Frontal cortex (tissue), 4 donors: ENCODE data around the gene SHROOM4. TPM values are rescaled to one million over a fixed set of nuclear protein-coding genes. Genes with fewer than 3 reads are reported as not detected.
A peak's percentile ranks its signal among the peaks of the same experiment; 100 is the strongest.

Experiments
- DNase-seq, 2 donors: peaks; one replicate each; pipeline ENCODE4 v3.0.0; 2012; ENCODE audit warnings: low spot score in 2 of 2
- FAIRE-seq: peaks from 2 replicates; lab custom pipeline; 2012; peaks lifted over from hg19 to GRCh38; lab: Jason Lieb, UNC
- total RNA-seq: library from RNA; depleted of rRNA; stranded (reverse); fragments of >200 nt; gene quantifications from one replicate; pipeline ENCODE4 v1.2.3, GENCODE V29; 2014
- donor health status: control.
- donor health status: control.
- donor health status: control.

Gene SHROOM4
- total RNA-seq, 1 donor from 2014 or later, result 1.6 TPM

DNA sequence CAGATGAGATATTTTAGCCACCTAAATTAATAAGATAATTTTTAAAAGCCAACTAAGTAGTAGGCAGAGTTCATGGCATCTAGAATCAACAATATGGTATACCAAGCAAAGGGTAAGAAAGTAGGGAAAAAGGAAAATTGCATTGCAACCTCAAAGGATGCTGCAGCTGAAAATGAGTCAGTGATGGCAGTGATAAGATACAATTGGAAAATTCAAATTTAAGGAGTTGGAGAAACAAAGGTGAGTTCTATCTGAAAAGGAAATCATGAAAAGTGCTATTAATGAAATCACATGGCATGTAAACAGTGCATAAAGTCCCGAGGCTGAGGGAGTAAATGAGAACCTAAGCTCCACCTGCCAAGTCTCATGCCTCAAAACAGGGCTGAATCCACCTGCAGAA lies 33.9 kb downstream of the SHROOM4 start:
- DNase-seq (no peak), FAIRE-seq (no peak)

DNA sequence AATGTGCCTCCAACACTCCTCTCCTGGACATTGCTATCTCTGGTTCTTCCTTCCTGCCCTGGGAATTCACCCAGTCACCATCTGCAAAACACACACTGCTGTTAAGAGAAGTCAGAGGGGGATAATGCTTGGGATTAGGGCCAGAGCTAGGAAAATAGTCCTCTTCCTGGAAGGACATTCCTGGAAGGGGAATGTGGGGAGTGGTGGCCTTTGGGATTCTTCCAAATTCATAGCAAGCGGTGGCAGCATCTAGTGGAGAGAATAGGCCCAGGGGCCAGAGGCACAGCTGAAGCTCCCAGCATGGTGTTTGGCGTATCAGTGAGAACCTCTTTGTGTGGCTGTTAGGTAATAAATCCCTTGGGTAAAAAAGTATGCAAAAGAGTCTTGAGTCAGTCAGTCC lies 34.3 kb downstream of the SHROOM4 start:
- no peak for DNase-seq
- no peak for FAIRE-seq

DNA sequence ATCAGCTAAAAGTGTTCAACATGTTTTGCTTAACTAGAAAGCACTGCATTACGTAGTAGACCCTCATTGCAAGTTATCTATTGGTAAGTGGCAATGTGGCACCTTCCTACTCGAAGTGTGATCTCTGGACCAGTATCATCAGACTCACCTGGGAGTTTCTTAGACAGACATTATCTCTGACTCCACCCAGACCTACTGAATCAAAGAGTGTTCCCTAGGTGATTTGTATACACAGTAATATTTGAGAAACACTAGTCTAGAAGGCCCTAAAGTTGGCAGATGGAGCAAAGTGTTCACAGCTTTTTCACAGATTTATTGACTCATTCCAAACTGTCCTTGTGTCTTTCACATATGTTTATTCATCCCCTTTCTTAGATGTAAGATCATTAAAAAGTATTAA lies 35.7 kb downstream of the SHROOM4 start:
- FAIRE-seq (no peak), DNase-seq (no peak)

DNA sequence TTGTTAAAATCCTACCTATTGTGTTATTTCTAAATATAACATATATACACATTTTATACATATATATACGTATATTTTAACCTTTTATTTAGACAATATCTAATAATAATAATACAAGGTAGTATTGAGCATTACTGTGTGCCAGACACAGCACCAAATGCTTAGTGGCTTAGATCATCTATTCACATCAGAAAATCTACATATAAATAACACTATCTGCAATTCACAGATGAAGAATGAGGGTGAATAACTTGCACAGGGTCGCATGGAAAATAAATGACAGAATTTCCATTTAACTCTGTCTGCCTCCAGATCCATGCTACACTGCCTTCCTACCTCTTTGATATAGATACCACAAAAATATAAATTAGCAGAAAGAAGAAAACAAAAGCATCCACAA lies 37.7 kb downstream of the SHROOM4 start:
- FAIRE-seq, result no peak
- no peak for DNase-seq

DNA sequence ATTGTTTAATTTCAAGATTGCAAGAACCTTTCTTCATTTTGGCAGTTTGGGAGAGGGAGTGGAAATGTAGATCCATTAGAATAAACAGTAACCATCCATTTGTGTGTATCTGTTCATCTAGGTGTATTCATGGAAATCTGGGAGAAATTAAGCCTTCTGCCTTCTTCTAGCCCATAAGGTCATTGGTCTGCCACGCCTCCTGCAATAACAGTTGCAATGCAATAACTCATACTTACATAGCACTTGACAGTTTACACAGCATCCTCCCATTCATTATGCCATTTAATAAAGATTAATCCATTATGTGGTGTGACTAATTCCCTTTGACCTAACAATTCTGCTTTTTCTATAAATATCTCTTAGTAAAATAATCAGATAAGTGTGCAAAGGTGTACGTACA lies 42.6 kb downstream of the SHROOM4 start:
- FAIRE-seq, result no peak

DNA sequence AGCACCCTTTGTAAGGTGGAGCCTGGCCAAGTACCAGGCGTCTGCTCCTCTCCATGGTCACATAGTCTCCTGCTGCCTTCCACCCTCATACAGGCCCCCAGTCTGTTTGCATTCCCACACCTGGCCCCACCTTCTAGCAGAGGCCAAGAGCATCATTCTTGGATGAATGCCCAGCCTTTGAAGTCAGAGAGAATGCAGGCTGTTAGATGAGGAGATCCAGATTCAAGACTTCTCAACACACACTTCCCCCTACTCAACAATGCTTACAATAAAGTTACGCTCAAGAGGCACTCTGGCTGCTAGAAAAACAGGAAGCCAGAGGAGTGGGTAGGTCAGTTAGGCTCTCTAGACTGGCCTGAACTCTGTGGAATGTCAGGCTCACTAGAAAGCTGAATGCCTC lies 43.3 kb downstream of the SHROOM4 start:
- no peak for FAIRE-seq
- no peak for DNase-seq

More for the DNA sequence above, 42.6 kb downstream of the SHROOM4 start:
- no peak for DNase-seq

DNA sequence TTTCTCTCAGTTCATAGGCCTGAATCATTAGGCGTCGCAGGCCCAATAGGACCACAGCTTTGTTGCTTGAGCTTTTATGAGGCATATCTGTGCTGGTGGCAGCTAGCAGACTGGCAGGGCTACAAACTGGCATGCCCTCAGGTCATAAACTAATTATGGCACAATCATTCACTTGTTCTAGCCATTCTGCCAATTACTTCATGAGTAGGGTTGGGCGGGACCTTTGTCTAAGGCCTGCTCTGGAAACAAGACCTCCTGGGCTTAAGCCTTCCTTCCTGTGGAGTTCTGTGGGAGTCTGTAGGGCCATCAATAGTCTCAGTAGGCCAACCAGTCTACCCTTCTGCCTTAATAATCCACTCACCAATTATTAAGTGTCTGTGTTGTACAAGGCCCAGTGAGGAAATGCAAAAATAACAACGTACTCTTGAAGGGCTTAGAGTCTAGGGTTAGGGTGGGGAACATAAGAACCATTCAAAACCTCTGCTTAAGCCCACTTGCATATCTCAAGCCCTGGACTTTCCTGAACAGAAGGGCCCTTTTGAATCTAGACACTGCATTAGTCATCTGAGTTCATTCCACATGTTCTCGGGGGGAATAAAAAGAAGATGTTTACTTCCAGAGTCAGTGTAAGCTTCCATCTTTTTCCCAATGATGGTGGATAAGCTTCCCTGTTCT lies 44.5 kb downstream of the SHROOM4 start:
- FAIRE-seq (no peak), DNase-seq (peak in 1 of 2 donors; percentile 4)

DNA sequence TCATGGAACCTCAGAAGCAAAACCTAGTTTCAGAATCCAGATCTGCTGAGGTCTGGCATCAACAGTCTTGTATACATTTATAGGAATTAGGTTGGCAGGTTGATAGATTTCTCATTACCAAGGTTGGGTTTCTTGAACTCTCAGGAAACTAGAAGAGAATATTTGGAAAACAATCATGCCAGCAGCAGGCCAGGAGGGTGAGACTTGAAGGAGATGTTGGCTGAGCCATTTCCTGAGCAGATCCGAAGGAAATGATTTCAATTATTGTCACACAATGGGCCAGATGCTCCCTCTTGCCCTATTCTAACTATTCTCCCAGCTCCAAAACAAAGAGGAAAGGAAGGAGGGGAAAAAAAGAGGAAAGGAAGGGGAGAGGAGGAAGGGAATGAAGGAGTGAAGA lies 45.2 kb downstream of the SHROOM4 start:
- no peak for FAIRE-seq

DNA sequence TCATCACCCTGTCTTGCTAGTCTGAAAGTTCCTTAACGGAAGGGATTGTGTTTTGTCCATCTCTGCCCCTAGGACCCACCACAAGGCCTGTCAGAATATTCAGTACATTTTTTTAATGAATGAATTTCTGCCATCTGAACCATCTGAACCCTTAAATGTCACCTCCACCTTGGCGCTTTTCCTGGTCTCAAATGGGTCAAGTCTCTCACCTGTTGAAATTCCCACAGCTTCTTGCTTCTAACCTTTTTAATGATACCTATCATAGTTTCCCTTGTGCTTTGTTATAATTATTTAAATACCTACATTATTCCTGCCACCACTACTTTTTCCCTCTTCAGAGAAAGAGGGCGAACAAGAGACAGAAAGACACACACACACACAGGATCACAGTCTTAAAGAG lies 48.0 kb downstream of the SHROOM4 start:
- no peak for DNase-seq
- no peak for FAIRE-seq

More for the DNA sequence above, 45.2 kb downstream of the SHROOM4 start:
- DNase-seq, result no peak

DNA sequence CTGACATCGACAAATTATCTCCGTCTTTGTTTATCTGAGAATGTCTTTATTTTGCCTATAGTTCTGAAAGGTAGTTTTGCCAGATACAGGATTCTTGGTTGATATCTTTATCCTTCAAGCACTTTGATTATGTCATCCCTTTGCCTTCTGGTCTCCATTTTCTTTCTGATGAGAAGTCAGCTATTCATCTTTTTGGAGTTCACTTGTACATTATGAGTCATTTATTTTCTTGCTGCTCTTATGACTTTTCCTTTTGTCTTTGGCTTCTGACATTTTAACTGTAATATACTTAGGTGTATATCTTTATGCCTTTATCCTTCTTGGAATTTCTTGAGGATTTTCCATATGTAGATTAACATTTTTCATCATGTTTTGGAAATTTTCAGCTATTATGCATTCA lies 51.4 kb downstream of the SHROOM4 start:
- FAIRE-seq (no peak), DNase-seq (no peak)

DNA sequence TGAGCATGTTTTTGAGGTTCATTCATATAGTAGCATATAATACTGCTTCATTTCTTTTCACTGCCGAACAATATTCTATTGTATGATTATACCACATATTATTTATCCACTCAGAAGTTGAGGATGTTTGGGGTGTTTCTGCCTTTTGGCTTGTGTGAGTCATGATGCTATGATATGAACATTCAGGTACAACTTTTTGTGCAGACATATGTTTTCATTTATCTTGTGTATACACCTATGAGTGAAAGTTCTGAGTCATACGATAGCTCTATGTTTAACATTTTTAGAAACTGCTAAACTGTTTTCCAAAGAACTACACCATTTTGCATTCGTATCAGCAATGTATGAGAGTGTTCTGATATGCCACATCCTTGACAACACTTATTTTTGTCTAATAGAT lies 57.7 kb downstream of the SHROOM4 start:
- DNase-seq (no peak), FAIRE-seq (no peak)

DNA sequence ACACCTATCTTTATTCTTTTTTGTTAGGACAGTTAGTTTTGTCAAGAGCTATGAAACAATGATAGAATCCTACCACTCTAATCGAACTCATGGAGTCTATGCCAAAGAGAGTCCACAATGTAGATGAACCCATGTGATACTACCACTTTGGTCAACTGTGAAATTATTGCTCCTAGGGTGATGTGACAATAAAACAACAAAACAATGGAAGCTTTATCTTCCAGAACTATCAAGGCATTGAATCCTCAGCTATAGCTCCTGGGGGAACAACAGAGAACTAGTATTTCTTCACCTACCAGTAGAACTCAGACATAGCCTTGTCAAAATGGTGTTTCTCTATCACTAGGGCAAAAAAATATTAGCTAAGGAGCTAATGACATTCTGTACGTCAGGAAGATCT lies 62.9 kb downstream of the SHROOM4 start:
- no peak for FAIRE-seq
- DNase-seq, result no peak

DNA sequence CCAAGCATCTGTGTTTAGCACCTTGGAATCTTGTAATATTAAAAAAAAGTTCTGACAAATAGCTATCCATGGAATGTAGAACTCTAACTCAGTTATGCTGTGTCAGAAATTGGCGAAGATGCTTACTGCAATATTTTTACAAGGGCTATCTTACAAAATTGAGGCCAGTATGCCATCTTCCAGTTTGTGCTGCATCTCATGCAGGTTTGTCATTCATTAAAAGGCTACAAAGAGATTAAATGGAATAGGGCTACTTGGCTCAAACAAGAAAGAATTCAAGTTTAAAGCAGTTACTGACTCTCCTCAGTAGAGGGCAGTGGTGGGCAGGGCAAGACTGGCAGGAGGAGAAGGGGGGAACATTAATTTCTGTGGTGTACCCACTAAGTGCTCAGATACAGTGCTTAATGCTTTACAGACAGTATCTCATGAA lies 66.5 kb downstream of the SHROOM4 start:
- FAIRE-seq (no peak), DNase-seq (peak in 1 of 2 donors; percentile 5)

DNA sequence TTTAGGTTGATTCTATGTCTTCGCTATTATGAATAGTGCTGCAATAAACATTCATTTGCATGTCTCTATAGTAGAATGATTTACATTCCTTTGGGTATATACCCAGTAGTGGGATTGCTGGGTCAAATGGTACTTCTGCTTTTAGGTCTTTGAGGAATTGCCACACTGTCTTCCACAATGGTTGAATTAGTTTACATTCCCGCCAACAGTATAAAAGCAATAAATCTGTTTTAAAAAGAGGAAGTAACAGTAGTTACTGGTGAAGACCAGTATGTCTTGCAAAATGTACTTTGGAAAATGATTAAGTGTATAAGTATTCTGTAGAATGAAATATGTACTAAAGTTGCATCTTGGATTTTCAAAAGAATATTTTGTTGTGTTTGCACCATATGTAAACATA lies 77.3 kb downstream of the SHROOM4 start:
- no peak for FAIRE-seq
- no peak for DNase-seq

DNA sequence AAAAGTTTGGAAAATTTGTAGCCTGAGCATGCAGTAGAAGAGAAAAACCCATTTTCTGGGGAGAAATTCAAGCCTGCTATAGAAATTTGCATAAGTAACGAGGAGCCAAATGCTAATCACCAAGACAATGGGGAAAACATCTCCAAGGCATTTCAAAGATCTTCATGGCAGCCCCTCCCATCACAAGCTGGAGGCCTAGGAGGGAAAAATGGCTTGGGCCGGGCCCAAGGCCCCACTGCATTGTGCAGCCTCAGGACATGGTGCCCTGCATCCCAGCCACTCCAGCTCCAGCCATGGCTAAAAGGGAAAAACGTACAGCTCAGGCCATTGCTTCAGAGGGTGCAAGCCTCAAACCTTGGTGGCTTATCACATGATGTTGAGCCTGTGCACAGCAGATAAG lies 87.7 kb downstream of the SHROOM4 start:
- FAIRE-seq (no peak), DNase-seq (no peak)

DNA sequence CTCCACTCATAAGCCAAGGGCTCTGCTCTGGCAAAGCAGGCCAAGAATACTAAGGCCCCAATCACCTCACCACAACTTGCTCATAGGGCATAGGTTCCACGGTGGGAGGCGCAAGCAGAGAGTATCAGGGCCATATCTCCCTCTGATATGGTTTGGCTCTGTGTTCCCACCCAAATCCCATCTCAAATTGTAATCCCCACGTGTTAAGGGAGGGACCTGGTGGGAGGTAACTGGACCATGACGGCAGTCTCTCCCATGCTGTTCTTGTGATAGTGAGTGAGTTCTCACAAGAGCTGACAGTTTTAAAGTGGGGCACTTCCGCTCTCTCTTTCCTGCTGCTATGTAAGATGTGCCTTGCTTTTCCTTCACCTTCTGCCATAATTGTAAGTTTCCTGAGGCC lies 88.7 kb downstream of the SHROOM4 start:
- no peak for FAIRE-seq
- DNase-seq, result no peak

DNA sequence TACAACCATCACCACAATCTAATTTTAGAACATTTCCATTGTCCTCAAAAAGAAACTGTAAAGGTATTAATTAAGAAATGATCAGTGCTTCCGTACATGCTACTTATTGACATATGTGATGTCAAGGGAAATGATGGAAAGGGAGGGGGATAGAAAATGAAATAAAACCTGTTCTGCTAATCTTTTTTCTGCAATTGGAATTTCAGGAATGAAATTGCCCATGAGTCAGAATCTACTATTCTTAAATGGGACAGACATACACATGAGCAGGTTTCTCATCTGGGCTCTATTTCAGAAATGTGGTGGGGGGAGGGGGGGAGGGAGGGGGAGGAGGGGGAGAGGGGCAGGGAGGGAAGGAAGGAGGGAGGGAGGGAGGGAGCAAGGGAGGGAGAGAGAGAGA lies 91.0 kb downstream of the SHROOM4 start:
- DNase-seq (no peak), FAIRE-seq (no peak)

DNA sequence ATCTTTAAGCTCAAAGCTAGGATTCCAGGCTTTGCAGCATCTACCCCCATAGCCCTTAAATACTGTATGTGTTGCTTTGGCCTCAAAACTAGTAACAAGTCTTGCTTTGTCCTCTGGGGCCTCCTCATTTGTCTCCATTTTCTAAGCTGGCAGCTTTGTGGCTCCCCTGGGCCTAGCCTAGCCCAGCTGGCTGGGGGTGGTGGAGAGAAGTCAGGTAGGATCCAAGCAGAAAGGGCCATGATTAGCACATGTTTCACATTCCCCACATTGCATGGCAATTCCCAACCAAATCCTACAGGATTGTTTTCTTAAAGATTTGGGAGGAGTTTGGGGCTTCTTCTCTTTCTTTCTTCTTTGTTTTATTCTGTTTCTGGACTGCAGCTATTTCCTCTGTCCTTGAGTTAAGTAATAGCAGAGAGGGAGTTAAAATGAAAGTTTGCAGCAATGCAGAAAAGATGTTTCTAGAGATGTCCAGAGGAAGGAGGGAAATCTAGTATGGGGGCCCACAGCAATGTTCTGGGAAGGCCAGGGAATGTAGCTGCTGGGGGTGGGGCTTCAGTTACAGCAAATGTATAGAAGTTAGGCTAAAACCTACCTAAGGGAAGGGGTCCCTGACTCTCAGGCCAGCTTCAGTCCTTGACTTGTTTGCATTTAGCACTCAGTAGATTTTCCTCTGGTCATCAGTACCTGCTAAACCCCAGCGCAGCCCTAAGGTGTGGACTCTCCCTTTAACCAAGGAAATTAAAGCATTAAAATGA lies 92.1 kb downstream of the SHROOM4 start:
- DNase-seq (no peak), FAIRE-seq (no peak)

DNA sequence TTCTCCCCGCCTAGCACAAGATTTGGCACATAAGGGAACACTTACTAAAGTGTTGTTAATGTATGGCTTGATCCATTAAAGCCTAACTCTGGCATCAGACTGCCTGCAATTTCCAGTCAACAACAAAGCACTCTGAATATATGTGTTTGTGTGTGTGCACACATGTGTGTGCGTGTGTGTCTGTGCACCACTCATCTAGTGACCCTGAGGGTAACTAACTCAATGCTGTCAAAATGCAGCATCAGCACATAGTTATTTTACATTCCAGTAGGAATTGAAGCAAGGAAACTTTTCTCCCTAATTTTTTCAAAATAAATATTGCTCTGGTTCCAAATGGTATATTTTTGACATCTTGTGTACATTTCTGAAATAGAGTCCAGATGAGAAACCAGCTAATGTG lies 94.4 kb downstream of the SHROOM4 start:
- no peak for DNase-seq
- no peak for FAIRE-seq

DNA sequence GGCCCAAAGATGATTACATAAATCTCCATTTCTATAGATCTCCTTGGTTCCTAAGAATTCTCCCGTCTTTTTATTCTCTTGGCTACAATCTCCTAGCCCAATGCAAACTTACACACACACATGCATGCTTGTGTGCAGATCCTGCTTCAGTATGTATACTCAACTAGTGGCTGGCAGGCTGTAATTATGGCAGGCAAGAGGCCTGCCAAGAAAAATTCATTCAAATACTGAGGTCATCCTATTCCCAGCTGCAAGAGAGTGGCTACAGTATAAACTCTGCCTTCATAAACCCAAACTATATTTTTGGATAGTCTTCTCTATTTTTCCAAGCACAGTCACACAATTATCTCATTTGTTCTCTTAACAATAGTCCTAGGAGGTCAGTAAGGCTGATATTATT lies 95.2 kb downstream of the SHROOM4 start:
- DNase-seq (no peak), FAIRE-seq (no peak)

DNA sequence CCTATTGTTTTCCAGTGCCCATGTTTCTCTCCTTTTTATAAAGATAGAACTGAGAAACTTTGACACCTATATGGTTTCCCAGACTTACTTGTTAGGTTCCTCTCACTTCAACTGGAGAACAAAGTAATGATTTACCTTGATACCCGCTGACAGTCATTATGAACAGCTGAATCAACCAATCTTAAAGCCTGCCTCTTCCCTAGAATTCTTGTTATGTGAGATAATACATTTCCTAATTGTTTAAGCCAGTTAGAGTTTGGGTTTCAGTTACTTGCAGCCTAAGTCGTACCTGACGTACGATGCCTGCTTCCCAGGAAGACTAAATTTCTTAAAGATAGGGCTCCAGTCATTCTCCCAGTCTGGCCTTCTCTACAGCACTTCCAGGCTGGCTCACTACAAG lies 97.3 kb downstream of the SHROOM4 start:
- DNase-seq, result no peak
- FAIRE-seq, result no peak

DNA sequence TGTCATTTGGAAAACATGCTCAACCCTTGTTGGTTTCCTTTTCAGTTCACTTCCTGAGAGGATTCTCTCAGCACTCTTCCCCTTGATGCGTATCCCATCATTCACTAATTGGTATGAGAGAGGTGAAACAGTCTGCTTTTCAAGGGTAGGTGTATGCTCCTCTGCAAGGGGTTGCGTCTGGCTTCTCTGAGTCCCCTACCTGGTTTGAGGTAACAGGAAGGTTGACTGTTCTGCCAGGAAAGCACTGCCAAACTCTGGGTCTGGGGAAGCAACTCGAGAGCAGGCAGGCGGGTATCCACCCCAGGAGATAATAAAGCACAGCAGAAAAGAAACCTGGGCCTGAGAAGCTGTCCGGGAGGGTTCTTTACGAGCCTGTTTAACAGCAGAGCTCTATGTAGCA lies 101.2 kb downstream of the SHROOM4 start:
- FAIRE-seq (no peak), DNase-seq (no peak)
